ENCODE measurements around the gene COL18A1.
"Not testable (repeated sequence)": the region's sequence is repeated elsewhere in the genome, so short reads cannot be mapped to it uniquely, and the experiment has no call there.

The COL18A1 gene

DNA sequence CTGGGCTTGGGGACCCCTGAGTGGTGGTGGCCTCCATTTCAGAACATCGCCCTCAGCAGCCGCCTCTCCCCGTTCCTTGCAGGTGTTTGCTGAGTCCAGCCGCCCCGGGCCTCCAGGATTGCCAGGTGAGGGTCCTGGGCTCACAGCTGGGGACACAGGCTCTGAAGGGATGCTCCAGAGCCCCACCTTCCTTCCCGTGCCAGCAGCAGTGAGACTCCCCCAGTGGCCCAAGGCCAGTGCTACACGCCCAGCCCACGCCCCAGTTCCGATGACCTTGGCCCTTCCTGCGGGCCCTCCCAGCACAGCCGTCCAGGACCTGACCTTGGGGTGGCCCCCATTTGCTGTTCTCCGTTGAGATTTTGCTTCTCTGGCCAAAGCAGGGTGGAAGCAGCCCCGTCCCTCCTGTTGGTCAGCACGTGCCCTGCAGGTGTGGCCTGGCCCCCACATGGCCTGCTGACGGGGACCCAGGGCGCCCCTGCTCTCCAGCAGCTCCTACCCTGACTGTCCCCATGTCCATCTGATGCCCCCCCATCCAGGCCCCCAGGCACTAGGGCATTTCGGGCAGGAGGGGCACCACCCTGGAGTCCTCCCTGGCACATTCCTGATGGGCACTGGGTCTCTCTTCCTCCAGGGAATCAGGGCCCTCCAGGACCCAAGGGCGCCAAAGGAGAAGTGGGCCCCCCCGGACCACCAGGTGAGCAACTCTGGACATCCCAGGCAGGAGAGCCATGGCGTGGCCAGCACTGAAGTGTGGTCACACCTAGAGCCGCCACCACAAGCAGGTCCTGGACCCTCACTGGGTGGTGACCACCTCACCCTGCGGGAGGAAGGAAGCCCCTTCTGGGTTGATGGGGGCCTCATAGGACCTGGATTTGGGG lies 92.2 kb downstream of the COL18A1 start:
- no peak for DNase-seq

DNA sequence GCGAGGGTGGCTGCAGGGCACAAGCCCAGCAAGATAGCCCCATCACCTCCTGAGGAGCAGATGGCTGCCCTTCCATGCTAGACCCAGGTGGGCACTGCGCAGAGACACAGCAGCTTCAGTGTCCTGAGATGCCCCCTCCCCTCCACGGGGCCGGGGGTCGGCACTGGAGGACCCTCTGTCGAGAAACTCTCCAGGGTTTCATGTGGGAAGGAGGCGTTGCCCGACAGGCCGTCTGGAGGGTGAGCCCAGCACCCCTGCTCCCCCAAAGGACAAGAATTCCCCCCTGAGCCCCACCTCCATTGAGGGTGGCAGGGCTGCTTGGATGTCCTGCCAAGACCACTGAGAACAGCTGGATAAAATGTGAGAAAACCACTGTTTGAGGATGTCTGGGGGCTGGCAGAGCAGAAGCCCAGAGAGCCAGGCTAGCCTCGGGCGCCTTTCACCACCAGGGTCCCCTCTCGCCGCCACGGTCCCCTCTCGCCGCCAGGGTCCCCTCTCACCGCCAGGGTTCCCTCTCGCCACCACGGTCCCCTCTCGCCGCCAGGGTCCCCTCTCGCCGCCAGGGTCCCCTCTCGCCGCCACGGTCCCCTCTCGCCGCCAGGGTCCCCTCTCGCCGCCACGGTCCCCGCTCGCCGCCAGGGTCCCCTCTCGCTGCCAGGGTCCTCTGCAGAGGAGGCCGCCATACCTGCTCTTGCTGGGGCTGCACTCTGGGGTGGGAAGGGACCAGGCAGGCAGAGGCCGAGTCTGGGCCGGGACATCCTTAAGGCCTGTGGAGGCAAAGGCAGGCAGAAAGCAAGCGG lies 93.1 kb downstream of the COL18A1 start:
- no peak for DNase-seq

DNA sequence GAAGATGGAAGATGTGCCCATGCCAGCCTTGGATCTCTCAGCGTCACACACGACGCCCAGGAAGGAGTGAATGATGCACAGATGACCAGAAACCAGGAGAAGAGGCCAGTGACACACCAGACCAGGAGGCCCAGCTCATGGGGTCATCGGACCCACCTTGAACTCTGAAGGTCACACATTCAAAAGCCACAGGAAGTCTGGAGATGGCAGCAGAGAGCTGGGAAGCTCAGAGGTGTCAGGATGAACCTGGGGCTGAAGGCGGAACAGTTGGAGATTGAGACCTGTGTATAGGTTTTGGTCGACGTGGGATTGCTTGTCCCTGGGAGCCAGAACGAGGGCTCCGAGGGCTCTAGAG lies 93.7 kb downstream of the COL18A1 start:
- DNase-seq = no peak

DNA sequence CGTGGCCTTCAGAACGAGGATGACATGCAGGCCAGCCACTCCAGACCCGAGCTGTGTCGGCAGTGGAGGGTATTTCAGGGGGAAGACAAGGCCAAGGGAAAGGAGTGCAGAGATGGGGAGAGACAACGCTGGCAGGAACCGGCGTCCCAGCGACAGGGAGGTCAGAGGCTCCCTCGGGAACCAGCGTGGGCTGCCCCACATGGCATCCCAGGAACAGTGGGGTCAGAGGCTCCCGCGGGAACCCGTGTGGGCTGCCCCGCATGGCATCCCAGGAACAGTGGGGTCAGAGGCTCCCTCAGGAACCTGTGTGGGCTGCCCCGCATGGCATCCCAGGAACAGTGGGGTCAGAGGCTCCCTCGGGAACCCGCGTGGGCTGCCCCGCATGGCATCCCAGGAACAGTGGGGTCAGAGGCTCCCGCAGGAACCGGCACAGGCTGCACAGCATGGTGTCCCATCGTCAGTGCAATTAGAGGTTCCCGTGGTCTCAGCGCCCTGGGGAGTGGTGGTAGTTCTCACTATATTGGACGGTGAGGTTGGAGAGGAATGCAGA lies 94.3 kb downstream of the COL18A1 start:
- DNase-seq = no peak

DNA sequence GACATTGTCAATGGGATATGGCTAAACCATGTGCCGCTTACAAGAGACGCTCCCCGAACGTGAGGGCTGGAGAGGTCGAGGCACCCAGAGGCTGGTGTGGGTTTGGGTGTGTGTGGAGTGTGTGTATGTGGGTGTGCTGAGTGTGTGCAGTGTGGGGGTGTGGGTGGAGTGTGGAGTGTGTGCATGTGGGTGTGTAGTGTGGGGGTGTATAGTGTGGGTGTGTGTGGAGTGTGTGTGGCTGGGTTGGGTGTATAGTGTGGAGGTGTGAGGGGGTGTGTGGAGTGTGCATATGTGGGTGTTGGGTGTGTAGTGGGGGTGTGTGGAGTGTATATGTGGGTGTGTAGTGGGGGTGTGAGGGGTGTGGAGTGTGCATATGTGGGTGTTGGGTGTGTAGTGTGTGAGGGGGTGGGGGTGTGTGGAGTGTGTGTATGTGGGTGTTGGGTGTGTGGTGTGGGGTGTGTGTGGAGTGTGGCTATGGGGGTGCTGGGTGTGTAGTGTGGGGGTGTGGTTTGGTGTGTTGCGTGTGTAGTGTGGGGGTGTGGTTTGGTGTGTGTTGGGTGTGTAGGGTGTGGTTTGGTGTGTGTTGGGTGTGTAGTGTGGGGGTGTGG lies 95.1 kb downstream of the COL18A1 start:
- no peak for DNase-seq

DNA sequence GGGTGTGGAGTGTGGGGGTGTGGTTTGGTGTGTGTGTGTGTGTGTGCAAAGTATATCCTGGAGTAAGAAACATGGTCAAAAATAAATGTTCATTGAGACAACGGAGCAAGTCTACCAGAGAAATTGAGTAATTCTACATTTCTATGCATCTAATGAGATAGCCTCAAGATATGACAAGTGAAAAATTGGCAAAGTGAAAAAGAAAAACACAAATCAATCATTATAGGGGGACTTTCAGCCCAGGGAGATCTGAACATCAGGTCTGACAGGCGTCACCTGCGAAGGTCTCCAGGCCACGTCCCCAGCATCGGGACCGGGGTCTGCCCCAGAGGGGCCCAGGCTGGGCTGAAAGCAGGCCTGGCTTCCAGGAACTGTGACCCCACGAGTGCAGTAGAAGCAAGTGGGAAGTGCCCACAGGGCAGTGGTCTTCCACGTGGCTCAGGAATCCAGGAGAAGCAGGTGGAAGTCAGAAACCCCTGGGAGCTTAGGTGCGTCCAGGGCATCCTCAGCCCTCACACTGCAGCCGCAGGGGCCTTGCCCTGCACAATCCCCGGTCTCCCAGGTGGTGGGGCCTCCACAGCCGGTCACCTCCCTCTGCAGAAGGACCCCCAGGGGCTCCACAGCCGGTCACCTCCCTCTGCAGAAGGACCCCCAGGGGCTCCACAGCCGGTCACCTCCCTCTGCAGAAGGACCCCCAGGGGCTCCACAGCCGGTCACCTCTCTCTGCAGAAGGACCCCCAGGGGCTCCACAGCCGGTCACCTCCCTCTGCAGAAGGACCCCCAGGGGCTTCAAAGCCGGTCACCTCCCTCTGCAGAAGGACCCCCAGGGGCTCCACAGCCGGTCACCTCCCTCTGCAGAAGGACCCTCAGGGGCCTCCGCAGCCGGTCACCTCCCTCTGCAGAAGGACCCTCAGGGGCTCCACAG lies 96.4 kb downstream of the COL18A1 start:
- not testable (repeated sequence) for DNase-seq

DNA sequence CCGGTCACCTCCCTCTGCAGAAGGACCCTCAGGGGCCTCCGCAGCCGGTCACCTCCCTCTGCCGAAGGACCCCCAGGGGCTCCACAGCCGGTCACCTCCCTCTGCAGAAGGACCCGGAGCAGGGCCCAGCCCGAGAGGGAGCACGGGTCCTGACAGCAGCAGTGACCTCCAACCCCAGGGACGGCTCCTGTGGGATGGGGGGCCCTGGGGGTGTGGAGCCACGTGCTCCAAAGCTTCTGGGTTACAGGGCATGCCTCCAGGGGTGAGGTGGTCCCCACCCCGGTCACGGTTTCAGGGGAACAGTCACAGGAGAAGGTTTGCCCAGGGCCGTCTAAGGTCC lies 97.0 kb downstream of the COL18A1 start:
- no peak for DNase-seq

DNA sequence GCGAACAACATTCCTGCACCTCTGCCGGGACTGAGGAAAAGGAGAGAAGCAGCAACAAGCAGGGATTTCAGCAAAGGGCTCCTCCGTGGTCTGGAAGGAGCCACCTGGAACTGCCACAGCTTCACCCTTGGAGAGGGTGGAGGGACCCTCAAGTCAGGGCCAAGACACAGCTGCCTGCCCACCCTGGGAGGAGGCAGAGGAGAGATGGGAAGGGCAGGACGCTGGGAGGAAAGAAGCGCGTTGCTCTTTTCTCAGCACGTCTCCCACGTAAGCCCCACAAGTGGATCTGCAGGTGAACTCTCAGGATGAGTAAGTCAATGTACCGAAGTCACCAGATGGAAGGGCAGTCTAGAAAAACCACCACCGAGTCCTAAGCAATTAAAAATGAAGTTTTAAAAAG lies 97.6 kb downstream of the COL18A1 start:
- no peak for DNase-seq

DNA sequence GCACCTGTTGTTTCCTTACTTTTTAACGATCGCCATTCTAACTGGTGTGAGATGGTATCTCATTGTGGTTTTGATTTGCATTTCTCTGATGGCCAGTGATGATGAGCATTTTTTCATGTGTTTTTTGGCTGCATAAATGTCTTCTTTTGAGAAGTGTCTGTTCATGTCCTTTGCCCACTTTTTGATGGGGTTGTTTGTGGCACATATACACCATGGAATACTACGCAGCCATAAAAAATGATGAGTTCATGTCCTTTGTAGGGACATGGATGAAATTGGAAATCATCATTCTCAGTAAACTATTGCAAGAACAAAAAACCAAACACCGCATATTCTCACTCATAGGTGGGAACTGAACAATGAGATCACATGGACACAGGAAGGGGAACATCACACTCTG lies 98.3 kb downstream of the COL18A1 start:
- DNase-seq = not testable (repeated sequence)

DNA sequence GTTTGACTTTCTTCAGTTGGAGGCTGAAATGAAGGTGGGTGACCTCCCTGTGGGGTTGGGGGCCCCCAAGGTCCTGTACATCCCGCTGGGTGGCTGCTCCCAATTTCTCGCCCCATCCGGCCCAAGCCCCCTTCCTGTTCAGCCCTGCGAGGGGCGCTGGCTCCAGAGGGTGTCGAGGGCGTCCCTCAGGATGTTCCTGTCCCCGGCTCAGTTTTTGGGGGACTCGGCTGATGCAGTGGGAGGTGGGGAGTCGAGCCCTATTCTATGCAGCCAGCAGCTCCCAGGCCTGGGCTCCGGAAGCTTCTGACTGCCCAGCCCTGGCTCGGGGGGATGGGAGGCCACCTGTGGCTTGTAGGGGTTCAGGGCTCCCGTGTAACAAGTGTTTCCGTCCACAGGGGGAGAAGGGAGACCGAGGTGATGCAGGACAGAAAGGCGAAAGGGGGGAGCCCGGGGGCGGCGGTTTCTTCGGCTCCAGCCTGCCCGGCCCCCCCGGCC lies 99.1 kb downstream of the COL18A1 start:
- no peak for DNase-seq

DNA sequence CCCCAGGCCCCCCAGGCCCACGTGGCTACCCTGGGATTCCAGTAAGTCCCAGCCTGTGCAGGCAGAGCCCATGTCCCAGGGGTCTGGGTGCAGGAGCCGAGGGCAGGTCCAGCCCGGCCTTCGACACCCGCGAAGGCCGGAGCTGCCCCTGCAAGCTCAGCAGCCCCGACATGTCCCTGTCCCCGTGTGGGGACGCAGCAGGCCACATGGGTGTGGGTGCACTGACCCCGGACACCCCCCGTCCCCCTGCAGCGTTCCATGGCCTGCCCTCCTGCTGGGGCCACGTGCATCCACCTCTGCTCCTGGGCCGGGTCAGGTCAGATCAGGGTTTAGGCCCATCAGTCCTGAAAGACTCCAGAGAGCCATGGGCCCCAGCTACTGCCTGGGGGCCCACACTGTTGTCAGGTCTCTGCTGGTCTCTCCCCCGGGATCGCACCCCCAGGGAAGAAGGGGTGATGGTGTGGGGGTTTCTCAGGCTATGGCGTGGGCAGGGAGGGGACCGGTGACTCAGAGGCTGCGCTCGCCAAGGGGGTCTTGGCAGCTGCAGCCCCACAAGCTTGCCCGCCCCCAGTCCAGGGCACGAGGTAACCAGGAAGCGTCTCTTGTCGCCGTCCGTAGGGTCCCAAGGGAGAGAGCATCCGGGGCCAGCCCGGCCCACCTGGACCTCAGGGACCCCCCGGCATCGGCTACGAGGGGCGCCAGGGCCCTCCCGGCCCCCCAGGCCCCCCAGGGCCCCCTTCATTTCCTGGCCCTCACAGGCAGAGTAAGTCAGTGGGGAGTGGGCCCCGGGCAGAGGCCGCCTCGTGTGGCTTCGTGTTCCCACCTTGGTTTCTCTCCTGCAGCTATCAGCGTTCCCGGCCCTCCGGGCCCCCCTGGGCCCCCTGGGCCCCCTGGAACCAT lies 99.8 kb downstream of the COL18A1 start:
- DNase-seq = no peak

DNA sequence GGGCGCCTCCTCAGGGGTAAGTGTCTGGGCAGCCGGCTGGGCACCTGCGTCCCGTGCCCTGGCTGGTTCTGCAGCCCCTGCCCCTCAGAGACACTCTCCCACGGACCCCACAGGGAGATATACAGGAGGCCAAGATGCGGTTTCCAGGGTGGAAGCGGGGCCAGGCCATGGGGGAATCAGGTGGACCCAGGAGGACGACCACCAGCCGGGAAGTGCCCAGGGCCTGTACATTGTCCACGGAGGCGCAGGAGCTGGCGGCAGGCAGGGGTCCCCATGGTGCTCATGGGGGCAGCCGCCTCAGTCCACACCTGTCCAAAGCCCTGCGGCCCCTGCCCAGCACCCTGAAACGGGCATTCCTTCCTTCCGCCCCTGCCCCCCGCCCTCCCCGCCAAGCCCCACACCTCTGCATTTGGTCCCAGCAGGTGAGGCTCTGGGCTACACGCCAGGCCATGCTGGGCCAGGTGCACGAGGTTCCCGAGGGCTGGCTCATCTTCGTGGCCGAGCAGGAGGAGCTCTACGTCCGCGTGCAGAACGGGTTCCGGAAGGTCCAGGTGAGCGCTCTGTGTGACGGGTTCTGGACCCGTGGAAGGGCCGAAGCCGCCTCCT lies 100.6 kb downstream of the COL18A1 start:
- no peak for DNase-seq

DNA sequence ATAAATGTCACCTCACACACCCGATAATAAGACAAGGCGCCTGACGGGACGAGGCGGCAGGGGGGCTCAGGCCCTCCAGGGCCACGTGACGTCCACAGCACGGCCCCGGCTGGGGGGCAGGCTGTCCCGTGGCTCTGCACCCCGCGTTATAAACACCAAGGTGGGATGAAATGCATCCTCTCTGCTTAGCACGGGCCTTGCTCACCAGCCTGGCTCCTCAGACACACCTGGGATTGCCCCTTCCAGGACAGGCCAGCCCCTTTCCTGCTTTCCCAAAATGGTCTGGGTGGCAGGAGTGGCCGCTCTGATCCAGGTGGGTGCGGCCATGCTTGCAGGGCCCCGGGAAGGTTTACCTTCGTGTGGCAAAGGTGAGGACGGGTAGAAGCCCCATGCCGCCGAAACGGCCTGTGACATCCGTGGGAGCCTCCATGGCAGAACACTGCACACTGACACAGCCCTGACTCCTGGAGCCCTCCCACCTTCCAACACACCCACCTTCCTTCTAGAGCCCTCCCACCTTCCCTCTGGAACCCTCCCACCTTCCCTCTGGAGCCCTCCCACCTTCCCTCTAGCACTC lies 101.4 kb downstream of the COL18A1 start:
- no peak for DNase-seq

DNA sequence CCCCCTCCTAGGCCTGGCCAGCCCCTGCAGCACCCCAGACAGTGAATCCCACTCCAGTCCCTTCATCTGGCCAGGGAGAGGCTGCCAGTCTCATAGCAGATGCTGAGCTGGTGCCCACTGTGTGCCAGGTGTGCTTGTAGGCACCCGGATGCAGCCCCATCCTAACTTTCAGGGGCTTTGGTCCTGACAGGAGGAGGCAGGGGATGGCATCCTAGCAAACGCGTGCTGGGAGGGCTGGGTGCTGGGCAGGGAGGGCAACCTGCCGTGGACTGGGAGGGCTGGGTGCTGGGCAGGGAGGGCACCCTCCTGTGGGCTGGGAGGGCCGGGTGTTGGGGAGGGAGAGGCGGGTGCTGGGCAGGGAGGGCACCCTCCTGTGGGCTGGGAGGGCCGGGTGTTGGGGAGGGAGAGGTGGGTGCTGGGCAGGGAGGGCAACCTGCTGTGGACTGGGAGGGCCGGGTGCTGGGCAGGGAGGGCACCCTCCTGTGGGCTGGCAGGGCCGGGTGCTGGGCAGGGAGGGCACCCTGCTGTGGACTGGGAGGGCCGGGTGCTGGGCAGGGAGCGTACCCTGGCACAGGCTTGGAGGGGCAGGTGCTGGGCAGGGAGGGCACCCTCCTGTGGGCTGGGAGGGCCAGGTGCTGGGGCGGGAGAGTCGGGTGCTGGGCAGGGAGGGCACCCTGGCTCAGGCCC lies 102.0 kb downstream of the COL18A1 start:
- no peak for DNase-seq

DNA sequence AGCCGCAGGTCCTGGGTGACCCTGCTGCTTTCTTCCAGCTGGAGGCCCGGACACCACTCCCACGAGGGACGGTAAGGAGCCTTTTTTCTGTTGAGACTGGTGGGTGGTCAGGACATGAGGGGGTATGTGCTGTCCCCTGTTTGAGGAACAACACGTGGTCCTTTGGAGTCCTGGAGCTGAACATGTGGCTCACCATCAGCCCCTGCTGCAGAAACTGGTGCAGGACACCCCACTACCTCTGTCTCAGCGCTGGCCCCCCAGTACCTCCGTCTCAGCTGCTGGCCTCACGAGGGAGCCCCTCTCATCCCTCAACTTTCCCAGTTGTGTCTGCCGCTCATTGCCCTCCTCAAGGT lies 102.5 kb downstream of the COL18A1 start:
- DNase-seq = no peak

DNA sequence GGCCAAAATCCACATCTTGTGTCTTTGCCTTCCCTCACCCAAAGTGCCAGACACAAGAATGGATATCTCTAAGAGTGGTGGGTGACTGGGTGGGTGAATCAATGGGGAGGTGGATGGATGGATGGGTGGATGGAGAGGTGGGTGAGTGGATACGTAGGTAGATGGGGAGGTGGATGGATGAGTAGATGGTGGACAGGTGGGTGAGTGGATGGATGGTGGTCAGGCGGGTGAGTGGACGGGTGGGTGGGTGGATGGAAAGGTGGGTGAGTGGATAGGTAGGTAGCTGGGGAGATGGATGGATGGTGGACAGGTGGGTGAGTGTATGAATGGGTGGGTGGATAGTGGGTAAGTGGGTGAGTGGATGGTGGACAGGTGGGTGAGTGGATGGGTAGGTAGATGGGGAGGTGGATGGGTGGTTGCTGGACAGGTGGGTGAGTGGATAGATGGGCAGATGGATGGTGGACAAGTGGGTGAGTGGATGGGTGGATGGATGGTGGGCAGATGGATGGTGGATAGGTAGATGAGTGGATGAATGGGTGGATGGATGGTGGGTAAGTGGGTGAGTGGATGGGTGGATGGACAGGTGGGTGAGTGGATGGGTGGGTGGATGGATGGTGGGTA lies 103.0 kb downstream of the COL18A1 start:
- no peak for DNase-seq

DNA sequence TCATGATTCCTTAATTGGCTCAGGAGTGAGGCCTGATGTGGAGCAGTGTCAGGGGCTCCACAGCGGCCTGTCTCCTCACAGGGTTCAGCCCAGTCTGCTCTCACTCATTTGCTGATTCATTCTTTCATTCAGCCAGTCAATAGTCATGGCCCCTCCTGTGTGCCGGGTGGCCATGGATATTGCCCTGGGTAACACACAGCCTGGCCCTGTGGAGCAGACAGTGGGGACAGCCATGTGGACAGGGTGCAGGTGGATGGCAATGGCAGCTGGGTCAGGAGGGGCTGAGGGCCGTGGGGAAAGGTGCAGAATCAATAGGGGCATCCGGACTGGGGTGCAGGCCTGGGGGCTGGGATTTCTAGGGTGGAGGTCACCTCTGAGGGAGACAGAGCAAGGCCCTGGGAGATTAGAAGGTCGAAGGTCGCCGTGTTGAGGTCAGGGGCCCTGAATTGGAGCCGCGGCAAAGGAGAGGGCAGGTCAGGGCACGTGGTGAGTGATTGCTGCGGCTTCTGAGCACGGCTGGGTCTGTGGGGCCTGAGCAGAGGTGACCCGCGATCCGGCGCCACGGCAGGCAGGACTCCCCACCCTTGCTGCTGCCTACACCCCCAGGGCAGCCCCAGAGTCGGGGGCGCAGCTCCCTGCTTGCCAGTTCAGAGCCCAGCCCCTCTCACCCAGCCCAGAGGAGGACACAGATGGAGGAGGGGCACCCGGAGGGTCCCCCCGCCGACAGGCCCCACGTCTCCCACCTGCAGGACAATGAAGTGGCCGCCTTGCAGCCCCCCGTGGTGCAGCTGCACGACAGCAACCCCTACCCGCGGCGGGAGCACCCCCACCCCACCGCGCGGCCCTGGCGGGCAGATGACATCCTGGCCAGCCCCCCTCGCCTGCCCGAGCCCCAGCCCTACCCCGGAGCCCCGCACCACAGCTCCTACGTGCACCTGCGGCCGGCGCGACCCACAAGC lies 103.9 kb downstream of the COL18A1 start:
- no peak for DNase-seq

All from CD4-positive, alpha-beta T cell treated with Interleukin-4 for 1 hour (primary cell).